ENCODE results near the gene KRT84.

The KRT84 gene, protein sequence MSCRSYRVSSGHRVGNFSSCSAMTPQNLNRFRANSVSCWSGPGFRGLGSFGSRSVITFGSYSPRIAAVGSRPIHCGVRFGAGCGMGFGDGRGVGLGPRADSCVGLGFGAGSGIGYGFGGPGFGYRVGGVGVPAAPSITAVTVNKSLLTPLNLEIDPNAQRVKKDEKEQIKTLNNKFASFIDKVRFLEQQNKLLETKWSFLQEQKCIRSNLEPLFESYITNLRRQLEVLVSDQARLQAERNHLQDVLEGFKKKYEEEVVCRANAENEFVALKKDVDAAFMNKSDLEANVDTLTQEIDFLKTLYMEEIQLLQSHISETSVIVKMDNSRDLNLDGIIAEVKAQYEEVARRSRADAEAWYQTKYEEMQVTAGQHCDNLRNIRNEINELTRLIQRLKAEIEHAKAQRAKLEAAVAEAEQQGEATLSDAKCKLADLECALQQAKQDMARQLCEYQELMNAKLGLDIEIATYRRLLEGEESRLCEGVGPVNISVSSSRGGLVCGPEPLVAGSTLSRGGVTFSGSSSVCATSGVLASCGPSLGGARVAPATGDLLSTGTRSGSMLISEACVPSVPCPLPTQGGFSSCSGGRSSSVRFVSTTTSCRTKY

GRCh38 chr12:52385226-52385702 lies at the start of gene KRT84:
Gene KRT84 (minus strand): TSS chr12:52385652. CDS start chr12:52385585, 67 bp downstream.
- no peak for DNase-seq

DNA sequence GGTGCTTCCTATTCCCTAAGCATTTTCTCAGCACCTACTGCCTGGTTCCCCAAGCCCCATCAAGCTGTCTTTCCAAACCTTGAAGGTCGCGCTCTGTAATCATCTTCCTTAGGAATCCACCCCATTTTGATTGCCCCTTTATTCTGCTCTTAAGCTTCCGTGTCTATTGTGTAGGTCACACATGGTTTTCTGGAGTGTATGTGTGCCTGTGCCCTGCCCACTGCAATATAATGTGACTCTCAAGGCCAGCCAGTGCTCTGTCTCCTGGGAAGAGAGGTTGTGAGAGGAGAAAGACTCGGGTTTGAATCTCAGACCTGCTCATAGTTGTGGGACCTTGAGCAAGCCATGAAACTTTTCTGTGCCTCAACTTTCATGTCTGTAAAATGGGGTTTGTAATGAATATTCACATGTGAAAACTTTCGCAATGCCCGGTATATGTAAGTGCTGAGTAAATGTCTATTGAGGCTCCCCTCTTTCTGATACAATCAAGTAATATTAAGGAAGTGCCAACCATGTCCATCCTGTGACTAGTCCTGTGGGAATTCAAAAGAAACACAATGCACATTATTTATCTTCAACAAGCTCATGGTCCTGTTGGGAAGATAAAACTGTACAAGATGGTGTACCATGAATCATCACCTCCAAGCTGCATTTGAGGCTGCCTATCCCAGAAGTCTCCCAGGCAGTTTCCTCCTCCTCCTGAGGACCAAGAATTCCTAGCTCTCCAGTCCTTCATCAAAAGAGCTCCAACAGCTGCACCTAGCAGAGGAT lies 49.5 kb upstream of the KRT84 start:
- DNase-seq, result no peak

DNA sequence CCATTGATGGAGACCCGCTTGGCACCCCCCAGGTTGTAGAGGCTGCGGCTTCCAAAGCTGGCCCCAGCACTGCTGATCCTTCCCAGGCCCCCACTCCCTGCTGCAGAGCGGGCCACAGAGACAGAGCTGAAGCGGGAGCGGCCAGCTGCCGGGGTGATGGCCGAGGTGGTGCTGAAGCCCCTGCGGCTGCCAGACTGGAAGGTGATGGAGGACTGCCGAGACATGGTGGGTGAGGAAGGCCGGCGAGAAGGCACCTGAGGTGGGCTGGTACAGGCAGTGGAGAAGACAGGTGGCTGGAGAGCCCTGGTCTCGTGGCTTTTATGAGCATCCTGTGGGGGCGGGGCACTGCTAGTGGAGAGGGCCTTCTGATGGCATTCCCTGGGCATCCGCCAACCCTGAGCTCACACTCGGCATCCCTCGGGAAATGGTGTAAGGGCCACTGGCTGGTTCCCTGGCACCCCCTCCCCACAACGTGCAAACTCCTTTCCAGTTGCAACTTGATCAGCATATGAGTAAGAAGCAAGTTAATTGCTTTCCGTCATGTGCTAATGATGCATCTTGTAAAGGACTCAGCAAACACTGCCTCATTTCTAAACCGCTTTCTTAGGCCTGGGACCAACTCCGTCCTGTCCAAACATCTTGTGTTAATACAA lies 48.8 kb upstream of the KRT84 start, which contains the start of gene KRT75:
Gene KRT75 (minus strand): TSS at position 291 of the 653 bp plus-strand sequence. CDS start 67 bp downstream, at position 224.
- DNase-seq, result no peak

DNA sequence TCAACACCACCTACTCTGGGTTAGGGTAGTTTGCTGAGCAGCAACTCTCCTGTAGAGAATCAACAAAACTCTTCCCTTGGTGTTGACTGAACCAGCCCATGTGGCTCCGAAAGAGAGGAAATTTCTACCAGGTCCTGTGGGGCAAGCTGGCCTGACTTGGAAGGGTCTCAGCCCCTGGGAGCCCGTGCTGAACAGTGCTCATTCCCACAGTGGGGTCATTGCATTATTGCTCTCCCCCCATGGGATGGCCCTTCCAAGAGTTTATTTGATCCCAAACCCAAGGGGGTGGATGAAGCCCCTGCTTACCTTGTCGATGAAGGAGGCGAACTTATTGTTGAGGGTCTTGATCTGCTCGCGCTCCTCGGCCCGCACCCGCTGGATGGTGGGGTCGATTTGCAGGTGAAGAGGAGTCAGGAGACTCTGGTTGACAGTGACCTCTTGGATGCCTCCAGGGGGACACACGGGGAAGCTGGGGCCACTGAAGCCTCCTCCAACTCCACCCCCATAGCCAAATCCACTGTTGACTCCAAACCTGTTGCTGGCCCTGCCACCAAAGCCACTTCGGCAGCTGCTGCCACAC lies 48.1 kb upstream of the KRT84 start:
- DNase-seq, result no peak

DNA sequence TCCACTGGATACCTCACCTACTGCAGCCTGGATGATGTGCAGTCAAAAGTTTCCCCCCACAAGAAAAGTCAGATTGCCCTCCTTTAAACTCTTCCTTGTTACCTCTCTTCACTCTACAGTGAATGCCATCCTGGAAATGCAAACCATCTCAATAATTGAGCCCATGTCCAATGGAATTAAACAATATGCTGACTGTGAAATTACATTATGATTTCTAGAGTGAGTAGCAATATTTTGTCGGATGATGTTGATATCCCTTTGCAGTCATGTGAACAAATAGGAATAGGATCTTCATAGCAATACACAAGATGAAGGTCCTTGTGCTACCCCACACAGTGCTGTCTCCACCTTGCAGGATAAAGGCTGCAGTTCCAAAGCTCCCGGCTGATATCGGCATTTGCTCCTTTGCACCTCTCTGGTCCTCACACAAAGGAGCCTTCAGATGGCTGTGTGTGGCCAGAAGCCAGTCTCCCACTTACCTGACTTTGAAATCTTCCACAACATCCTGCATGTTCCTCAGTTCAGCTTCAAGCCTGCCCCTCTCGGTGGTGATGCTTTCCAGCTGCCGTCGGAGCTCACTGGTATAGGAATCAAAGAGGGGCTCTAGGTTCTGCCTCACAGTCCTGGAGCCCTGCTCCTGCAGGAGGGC lies 47.2 kb upstream of the KRT84 start:
- DNase-seq, result no peak

- no peak for DNase-seq
These were observed 42.7 kb upstream of the KRT84 start for GRCh38 chr12:52428121-52428520.

DNA sequence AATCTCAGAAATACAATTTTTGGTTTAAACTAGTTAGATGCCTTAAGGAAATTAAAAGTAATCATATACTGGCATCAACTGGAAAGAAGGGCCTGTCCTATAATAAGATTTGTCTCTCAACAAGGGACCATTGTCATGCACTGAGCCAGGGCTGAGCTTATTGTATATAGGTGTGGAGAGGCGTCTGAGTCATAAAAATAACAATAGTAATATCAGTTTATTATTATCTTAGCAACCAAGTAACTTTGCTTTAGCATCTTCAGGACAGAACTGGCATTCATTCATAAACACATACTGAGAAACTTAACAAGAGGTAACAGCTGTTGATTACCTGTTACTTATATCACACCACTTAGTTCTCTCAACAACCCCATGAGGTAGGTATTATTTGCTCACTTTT lies 41.6 kb upstream of the KRT84 start:
- no peak for DNase-seq

DNA sequence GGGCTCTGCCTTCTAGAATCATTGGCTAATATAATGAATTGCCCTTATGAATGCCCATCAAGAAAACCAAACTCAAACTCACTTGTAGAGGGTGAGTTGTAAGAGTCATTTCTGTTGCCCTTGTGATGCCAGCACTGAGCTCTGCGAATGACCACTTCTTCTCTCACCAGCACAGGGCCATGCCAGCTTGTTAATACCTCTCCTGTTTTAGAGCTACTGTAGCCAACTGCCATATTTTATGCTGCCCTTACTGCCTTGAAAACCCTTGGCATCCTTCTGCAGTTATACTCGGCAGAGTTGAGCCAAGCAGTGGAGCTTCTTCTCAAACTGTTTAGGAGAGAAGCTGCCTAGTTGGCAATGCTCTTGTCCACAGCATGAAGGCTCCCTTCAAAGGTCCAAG lies 40.6 kb upstream of the KRT84 start:
- no peak for DNase-seq

DNA sequence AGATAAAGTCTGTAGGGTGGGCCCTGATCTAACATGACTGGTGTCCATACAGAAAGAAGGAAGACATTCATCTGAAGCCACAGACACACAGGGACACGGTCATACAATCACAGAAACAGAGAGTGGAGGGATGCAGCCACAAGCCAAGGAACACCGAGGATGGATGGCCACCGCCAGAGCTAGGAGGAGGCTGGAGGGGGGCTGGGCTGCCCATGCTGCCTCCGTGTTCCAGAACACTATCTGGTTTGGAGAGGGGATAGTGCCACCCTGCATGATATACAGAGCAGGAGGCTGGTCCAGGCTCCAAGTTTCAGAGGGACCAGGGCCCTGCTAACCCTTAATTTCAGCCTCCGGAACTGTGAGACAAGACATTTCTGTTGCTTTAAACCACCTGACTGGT lies 40.0 kb upstream of the KRT84 start:
- DNase-seq, result no peak

GRCh38 chr12:52423661-52424500 lies 38.4 kb upstream of the KRT84 start:
- DNase-seq, result no peak

- DNase-seq, result no peak
These were observed 37.6 kb upstream of the KRT84 start for GRCh38 chr12:52423035-52423434.

DNA sequence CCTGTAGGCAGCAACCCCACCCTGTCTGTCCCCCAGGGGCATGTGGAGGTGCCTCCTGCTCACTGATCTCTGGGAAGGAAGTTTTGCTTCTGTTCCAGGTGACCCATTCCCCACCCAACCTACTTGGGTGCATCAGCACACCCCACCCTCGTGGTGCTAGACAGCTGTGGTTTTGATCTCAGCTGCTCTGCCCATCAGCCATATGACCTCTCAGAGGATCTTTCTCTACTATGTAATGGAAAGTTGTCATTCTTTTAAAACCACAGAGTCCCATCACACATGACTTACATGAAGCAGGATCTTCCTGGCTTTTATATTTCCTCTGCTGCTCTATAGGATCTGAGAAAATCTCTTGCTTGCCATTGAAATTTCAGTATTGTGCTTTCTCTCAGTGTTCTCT lies 34.2 kb upstream of the KRT84 start:
- DNase-seq, result no peak

GRCh38 chr12:52418576-52419110 lies 33.2 kb upstream of the KRT84 start:
- DNase-seq, result no peak

GRCh38 chr12:52417740-52418139 lies 32.3 kb upstream of the KRT84 start:
- no peak for DNase-seq

DNA sequence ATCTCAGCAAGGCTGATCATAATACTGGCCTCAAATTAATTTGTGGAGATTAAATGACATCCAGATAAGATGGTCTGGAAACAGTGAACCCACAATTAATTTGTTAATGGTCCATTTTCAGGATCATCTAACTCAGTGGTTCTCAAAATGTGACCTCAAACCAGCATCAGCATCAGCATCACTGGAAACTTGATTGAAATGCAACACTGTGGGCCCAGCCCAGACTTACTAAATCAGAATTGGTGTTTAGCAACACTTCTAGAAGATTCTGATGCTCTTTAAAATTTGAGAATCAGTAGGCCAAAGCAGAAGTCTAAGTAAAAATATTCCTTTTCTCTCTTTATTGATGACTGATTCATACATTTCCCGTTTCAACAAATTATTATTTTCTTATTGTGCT lies 31.3 kb upstream of the KRT84 start:
- DNase-seq, result no peak

DNA sequence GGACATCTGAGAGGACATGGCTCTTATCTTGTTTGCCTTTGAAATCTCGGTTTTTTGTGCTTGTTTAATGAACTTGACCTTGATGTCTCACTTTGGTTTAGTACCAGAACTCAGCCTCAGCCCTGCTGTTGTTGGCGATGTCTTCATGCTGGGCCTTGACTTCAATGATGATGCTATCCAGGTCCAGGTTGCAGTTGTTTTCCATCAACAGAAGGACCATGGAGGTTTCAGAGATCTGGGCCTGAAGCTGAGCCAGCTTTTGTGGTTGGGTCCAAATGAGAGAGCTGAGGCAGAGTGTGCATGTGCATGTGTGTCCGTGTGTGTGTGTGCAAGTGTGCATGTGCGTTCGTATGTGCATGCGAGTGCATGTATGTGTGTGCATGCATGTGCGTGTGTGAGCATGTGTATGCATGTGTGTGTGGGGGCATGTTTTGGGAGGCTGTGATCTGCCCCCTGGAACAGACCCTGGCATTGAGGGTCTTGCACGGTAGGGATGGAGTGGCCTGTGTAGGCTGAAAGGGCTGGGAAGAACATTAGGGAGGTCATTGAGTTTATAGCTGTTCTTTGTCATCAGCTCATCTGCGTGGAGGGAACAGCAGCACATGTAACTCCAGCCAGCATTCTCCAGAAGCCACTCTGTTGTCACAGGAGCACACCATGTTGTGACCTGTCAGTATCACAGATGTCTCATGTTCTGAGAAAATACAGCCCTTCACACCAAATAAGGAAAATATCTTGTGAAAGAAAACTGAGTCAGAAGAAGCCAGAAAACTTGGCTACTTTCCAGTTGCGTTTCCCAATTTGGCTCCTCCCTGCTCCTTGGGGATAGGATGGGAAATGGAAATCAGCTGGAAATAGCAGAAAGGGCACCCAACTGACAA lies 30.7 kb upstream of the KRT84 start:
- DNase-seq, result no peak

DNA sequence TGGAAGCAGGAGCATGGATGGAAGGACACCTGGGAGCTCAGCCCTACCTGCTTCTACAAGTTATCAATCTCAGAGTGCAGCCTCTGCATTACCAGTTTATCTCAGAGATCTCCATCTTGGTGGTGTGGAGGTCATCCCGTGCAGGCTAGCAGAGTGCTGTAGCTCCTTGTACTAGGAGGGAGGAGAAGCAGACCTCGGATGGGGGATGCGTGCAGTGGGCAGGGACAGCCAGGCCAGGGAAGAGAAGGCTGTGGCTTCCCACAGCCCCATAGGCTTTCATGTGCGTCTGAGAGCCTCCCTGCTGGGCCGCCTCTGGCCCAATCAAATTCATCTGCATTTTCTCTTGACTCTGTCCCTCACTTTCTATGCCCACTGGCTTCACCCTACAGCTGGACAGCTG lies 29.5 kb upstream of the KRT84 start:
- no peak for DNase-seq

DNA sequence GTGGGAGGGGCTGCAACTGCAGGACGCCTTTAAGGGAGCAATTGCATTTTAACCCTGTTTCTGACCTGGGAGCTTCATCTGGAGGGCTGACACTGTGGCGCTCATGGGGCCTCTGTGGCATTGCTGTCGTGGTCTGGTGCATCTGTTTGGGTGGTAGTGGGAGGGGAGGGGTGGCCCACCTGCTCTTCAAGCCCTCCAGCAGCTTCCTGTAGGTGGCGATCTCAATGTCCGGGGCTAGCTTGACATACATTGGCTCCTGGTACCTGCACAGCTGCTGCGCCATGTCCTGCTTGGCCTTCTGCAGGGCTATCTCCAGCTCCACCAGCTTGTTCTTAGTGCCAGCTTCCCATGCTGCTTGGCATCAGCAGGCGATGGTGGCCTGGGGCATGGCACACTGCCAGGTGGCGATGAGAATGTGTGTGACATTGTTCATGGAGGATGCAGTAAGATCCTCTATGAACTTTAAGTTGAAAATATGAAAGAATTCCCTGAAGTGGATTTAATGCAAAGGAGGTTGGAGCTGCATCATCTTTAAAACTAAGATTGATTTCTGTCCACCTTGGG lies 28.4 kb upstream of the KRT84 start:
- DNase-seq, result no peak

DNA sequence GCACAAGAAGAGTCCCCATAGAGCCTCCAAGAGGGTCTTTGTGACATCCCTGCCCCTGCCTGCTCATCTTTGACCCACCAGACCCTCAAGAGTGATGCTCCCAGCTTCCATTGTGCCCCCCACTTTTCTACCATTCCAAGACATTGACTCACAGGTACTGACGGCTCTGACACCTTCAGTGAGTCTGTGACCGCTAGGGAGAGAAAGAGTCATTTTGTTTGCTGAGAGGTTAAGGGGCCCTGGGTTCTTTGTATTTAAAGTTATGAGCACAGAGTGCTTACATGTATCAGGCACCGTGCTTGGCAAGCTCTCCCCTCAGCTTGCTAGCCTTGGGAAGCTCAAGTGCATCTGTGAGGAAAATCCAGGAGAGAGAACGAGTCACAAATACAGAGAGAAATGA lies 27.8 kb upstream of the KRT84 start:
- DNase-seq, result no peak
